MM.1S (cell line): ENCODE results near the gene CDS2.

Source experiments
- CTCF ChIP-seq: fragments of 300-600 bp; sonication (generic); IDR thresholded peaks from 2 replicates; pipeline ENCODE4 v1.5.1; 2016; ENCODE audit warnings: antibody characterized with exemption, low read length, mixed read lengths
- EZH2 ChIP-seq: fragments of 300-600 bp; sonication (generic); optimal IDR thresholded peaks from 2 replicates; pipeline ENCODE3; 2017; ENCODE audit warnings: low read depth, mild to moderate bottlenecking, antibody characterized with exemption, low read length, mixed read lengths

- TF ChIP-seq CTCF (no peak), EZH2 (no peak)
These were observed 34.0 kb upstream of the CDS2 start for GRCh38 chr20:5092765-5093339.
